Heart left ventricle (tissue), 11 donors: ENCODE data around the gene OR7A5. TPM values are rescaled to one million over a fixed set of nuclear protein-coding genes. Genes with fewer than 3 reads are reported as not detected.

Experiments
- polyA plus RNA-seq, 2 donors: library from polyadenylated mRNA; stranded (reverse); fragments of 200-250 nt; gene quantifications; one replicate each; pipeline ENCODE4 v1.2.3, GENCODE V29; 2013
- total RNA-seq, 9 donors: library from RNA; depleted of rRNA in 2 of 9; stranded (reverse); fragments of >200 nt in 2 of 9; fragmentation: NEBNext Ultra II Directional in 3 of 9; extraction: Animal tissue kit (Norgen Biotek cat#: 25700) in 3 of 9; gene quantifications; one replicate each; pipeline versions ENCODE4 v1.1.0 to v1.2.4, GENCODE V29; 2016 to 2023
- donor health status: ischemic (EF 13 %, LVEDD 7.1; RV severe dilation, severe dysfunction).
- donor health status: healthy with polysubstance abuse.
- donor health status: DM: no; HTN: yes; CAD: no.
- donor health status: DM: no; HTN: no; CAD: no.
- donor health status: ischemic (EF 25% LVEDD 5.7; RV mildly dilated, moderate dysfunction).
- donor health status: healthy.
- donor health status: DM: yes; HTN: yes; CAD: no.
- donor health status: PGD.
- donor health status: nonischemic (EF 23%, LVEDD 6.1; RV moderate dilation, normal function).

Gene OR7A5
- total and polyA plus RNA-seq, 11 donors, result not detected

Other genes with a start within 250 kb of the OR7A5 start
- gene ADGRE3, start 160.3 kb downstream of the OR7A5 start, total RNA-seq, result under 1 TPM in 3 of 9 donors, not detected in 6; 0.25 to 0.59 (median 0.53) TPM
- not detected for gene ADGRE3, start 160.3 kb downstream of the OR7A5 start, polyA plus RNA-seq
- 10 to 100 TPM in 2 of 9 donors, 1 to 10 TPM in 7; 6.7 to 12.1 (median 8.6) TPM for gene ZNF333, start 145.1 kb downstream of the OR7A5 start, total RNA-seq
- gene ZNF333, start 145.1 kb downstream of the OR7A5 start, polyA plus RNA-seq, result 1 to 10 TPM; 5.0 to 8.7 TPM
- 10 to 100 TPM in 1 of 9 donors, 1 to 10 TPM in 3, under 1 TPM in 5; 0.40 to 11.6 (median 1.00) TPM for gene ADGRE2, start 56.6 kb downstream of the OR7A5 start, total RNA-seq
- under 1 TPM; 0.83 to 0.84 TPM for gene ADGRE2, start 56.6 kb downstream of the OR7A5 start, polyA plus RNA-seq
- gene OR7C1, start within 50 bp of the OR7A5 start, total RNA-seq, result under 1 TPM in 3 of 9 donors, not detected in 6; 0.02 to 0.28 (median 0.17) TPM
- not detected for gene OR7C1, start within 50 bp of the OR7A5 start, polyA plus RNA-seq
- gene OR7A10, start 13.7 kb upstream of the OR7A5 start, total RNA-seq, result not detected
- not detected for gene OR7A10, start 13.7 kb upstream of the OR7A5 start, polyA plus RNA-seq
- gene OR7A17, start 50.9 kb upstream of the OR7A5 start, total RNA-seq, result not detected
- gene OR7A17, start 50.9 kb upstream of the OR7A5 start, polyA plus RNA-seq, result not detected
- not detected for gene OR7C2, start 106.3 kb upstream of the OR7A5 start, total RNA-seq
- not detected for gene OR7C2, start 106.3 kb upstream of the OR7A5 start, polyA plus RNA-seq
- not detected for gene SLC1A6, start 144.7 kb upstream of the OR7A5 start, total RNA-seq
- not detected for gene SLC1A6, start 144.7 kb upstream of the OR7A5 start, polyA plus RNA-seq
- not detected for gene CASP14, start 214.3 kb upstream of the OR7A5 start, total RNA-seq
- not detected for gene CASP14, start 214.3 kb upstream of the OR7A5 start, polyA plus RNA-seq
- not detected for gene OR1I1, start 247.0 kb upstream of the OR7A5 start, total RNA-seq
- not detected for gene OR1I1, start 247.0 kb upstream of the OR7A5 start, polyA plus RNA-seq